HEK293 (cell line): ENCODE data around the gene PRDM15.

Source experiments
- CTCF ChIA-PET: fragments of 350-600 bp; formaldehyde crosslinking; extraction: SDS; loops from one replicate; lab custom pipeline; 2021; ENCODE audit warnings: antibody characterized with exemption; lab: Yijun Ruan, JAX
- POLR2A ChIA-PET: fragments of 300-600 bp; formaldehyde crosslinking; extraction: SDS; loops from one replicate; lab custom pipeline; 2020; ENCODE audit warnings: antibody characterized with exemption, inconsistent platforms; lab: Yijun Ruan, JAX
- H3K27ac ChIP-seq: fragments of 200-500 bp; sonication (Bioruptor generic); 2 replicates; pipeline ENCODE4 v1.5.1; 2014; ENCODE audit warnings: low read depth, low read length, control low read depth, inconsistent platforms; ENCODE audit errors: extremely low read depth
- H3K36me3 ChIP-seq, 2 experiments: fragments of 200-500 bp in 1 of 2; sonication (Bioruptor generic) in 1 of 2; 1 replicate in 1 of 2; 2 replicates in 1 of 2; pipeline ENCODE4 v1.5.1; 2014 to 2017; ENCODE audit warnings: inconsistent platforms in 2 of 2, low read length in 2 of 2; ENCODE audit not compliant: control insufficient read depth in 2 of 2, insufficient read depth in 1 of 2
- H3K4me1 ChIP-seq: fragments of 200-500 bp; sonication (Bioruptor generic); 2 replicates; pipeline ENCODE4 v1.5.1; 2014; ENCODE audit warnings: mild to moderate bottlenecking, low read length, inconsistent platforms; ENCODE audit not compliant: control insufficient read depth, insufficient read depth
- H3K4me3 ChIP-seq: 2 replicates; pipeline ENCODE4 v1.5.1; 2011; ENCODE audit warnings: low read depth, mild to moderate bottlenecking, control low read depth, low read length, moderate library complexity
- H3K9me3 ChIP-seq: fragments of 200-500 bp; sonication (Bioruptor generic); 2 replicates; pipeline ENCODE4 v1.5.1; 2014; ENCODE audit warnings: low read depth, low read length, inconsistent platforms; ENCODE audit not compliant: control insufficient read depth, insufficient read depth
- GLIS2 ChIP-seq: fragments of 450-650 bp; formaldehyde crosslinking; IDR thresholded peaks from 2 replicates; pipeline ENCODE4 v1.5.1; 2016; ENCODE audit warnings: missing biosample characterization, missing genetic modification characterization
- HOXC10 ChIP-seq: sonication (generic); formaldehyde crosslinking; IDR thresholded peaks from 2 replicates; pipeline ENCODE4 v1.8.1; 2023; ENCODE audit warnings: mild to moderate bottlenecking, missing genetic modification reagents
- MYNN ChIP-seq: fragments of 450-650 bp; formaldehyde crosslinking; IDR thresholded peaks from 2 replicates; pipeline ENCODE4 v1.5.1; 2016; ENCODE audit warnings: missing biosample characterization, missing genetic modification characterization, borderline replicate concordance
- REST ChIP-seq: fragments of 450-650 bp; formaldehyde crosslinking; IDR thresholded peaks from 2 replicates; pipeline ENCODE4 v1.5.1; 2016; ENCODE audit warnings: missing biosample characterization, missing genetic modification characterization
- SCRT1 ChIP-seq: fragments of 450-650 bp; formaldehyde crosslinking; IDR thresholded peaks from 2 replicates; pipeline ENCODE4 v1.5.1; 2016; ENCODE audit warnings: missing biosample characterization, missing genetic modification characterization, borderline replicate concordance
- SP7 ChIP-seq: fragments of 450-650 bp; formaldehyde crosslinking; IDR thresholded peaks from 2 replicates; pipeline ENCODE4 v1.5.1; 2016; ENCODE audit warnings: missing biosample characterization, missing genetic modification characterization
- TCF7L2 ChIP-seq: IDR thresholded peaks from 2 replicates; pipeline ENCODE4 v1.6.1; 2011; ENCODE audit warnings: low read depth, mild to moderate bottlenecking, inconsistent platforms, low read length, moderate library complexity, borderline replicate concordance
- WT1 ChIP-seq: fragments of 450-650 bp; formaldehyde crosslinking; IDR thresholded peaks from 2 replicates; pipeline ENCODE4 v1.5.1; 2016; ENCODE audit warnings: missing biosample characterization, missing genetic modification characterization
- ZFP3 ChIP-seq: fragments of 450-650 bp; formaldehyde crosslinking; IDR thresholded peaks from 2 replicates; pipeline ENCODE4 v1.5.1; 2016; ENCODE audit warnings: low read depth, missing biosample characterization, missing genetic modification characterization
- ZNF121 ChIP-seq: fragments of 450-650 bp; formaldehyde crosslinking; IDR thresholded peaks from 2 replicates; pipeline ENCODE4 v1.5.1; 2016; ENCODE audit warnings: missing biosample characterization, missing genetic modification characterization
- ZNF248 ChIP-seq: fragments of 450-650 bp; formaldehyde crosslinking; IDR thresholded peaks from 2 replicates; pipeline ENCODE4 v1.5.1; 2017; ENCODE audit warnings: missing biosample characterization, missing genetic modification characterization
- ZNF302 ChIP-seq: fragments of 450-650 bp; formaldehyde crosslinking; IDR thresholded peaks from 2 replicates; pipeline ENCODE4 v1.5.1; 2016; ENCODE audit warnings: missing biosample characterization, missing genetic modification characterization, low read depth
- ZNF366 ChIP-seq: fragments of 450-650 bp; formaldehyde crosslinking; conservative IDR thresholded peaks from 2 replicates; pipeline ENCODE4 v1.5.1; 2016; ENCODE audit warnings: missing biosample characterization, missing genetic modification characterization
- ZNF610 ChIP-seq: fragments of 450-650 bp; formaldehyde crosslinking; IDR thresholded peaks from 2 replicates; pipeline ENCODE4 v1.5.1; 2016; ENCODE audit warnings: missing biosample characterization, missing genetic modification characterization, borderline replicate concordance
- ZNF623 ChIP-seq: fragments of 450-650 bp; formaldehyde crosslinking; IDR thresholded peaks from 2 replicates; pipeline ENCODE4 v1.5.1; 2016; ENCODE audit warnings: missing biosample characterization, missing genetic modification characterization
- ZNF624 ChIP-seq: fragments of 450-650 bp; formaldehyde crosslinking; IDR thresholded peaks from 2 replicates; pipeline ENCODE4 v1.5.1; 2017; ENCODE audit warnings: missing biosample characterization, missing genetic modification characterization
- ZNF747 ChIP-seq: fragments of 450-650 bp; formaldehyde crosslinking; IDR thresholded peaks from 2 replicates; pipeline ENCODE4 v1.5.1; 2016; ENCODE audit warnings: missing biosample characterization, missing genetic modification characterization
- ZNF76 ChIP-seq: fragments of 450-650 bp; formaldehyde crosslinking; IDR thresholded peaks from 2 replicates; pipeline ENCODE4; 2016; ENCODE audit warnings: low read depth, missing biosample characterization, missing genetic modification characterization, borderline replicate concordance
- ZNF791 ChIP-seq: fragments of 450-650 bp; formaldehyde crosslinking; IDR thresholded peaks from 2 replicates; pipeline ENCODE4 v1.5.1; 2016; ENCODE audit warnings: missing biosample characterization, missing genetic modification characterization
- ZSCAN16 ChIP-seq: fragments of 450-650 bp; formaldehyde crosslinking; IDR thresholded peaks from 2 replicates; pipeline ENCODE4 v1.5.1; 2016; ENCODE audit warnings: missing biosample characterization, missing genetic modification characterization
- ZSCAN4 ChIP-seq: fragments of 450-650 bp; formaldehyde crosslinking; IDR thresholded peaks from 2 replicates; pipeline ENCODE4 v1.5.1; 2017; ENCODE audit warnings: missing biosample characterization, missing genetic modification characterization
- TF ChIP-seq, protein P1 (sequence below): fragments of 450-650 bp; formaldehyde crosslinking; IDR thresholded peaks from 2 replicates; pipeline ENCODE4 v1.5.1; 2016; ENCODE audit warnings: missing biosample characterization, missing genetic modification characterization
- TF ChIP-seq, protein P2 (sequence below): fragments of 450-650 bp; IDR thresholded peaks from 2 replicates; pipeline ENCODE4 v1.5.1; 2018; ENCODE audit warnings: missing biosample characterization, mild to moderate bottlenecking, missing genetic modification characterization
- TF ChIP-seq, protein P3 (sequence below): fragments of 450-650 bp; formaldehyde crosslinking; conservative IDR thresholded peaks from 2 replicates; pipeline ENCODE4 v1.5.1; 2016; ENCODE audit warnings: low read depth, missing biosample characterization, missing genetic modification characterization
- TF ChIP-seq, protein P4 (sequence below): fragments of 450-650 bp; formaldehyde crosslinking; IDR thresholded peaks from 2 replicates; pipeline ENCODE4 v1.5.1; 2016; ENCODE audit warnings: missing biosample characterization, missing genetic modification characterization

Gene PRDM15

DNA sequence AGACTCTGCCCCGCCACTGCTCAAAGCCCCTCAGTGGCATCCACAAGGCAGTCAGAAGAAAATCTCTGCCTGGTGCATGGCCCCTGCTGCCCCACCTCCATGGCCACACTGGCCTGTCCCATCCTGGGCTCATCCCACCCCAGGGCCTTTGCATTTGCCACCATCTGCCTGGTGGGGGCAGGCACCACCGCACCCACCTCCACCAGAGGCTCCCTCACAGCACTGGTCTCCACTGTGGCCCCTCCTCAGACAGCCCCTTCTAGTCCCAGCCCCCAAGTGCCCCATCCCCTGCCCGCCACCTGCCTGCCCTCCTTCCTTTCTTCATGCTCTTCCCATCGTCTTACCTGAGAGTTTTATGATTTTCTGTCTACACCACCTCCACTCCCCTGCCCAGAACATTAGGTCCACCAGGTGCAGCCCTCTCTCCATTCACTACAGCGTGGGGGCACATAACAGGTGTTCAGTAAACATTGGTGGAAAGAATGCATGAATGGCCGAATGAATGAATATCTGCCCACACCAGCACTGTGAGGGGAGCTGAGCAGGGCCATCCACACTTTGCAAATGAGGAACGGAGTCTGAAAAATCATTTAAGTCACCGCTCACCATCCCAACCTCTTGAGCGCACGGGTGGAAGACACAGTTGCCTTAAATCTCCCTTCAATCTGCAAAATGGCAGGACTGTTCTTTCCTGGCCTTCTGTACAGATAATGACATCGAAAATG, 2.1 kb downstream of the PRDM15 start:
- ChIA-PET CTCF (interaction anchor here (0.6 to 1.5 kb wide), 6 partner anchors 20 to 594 kb away, joined by 3 to 7 read pairs (median 4); no protein-coding TSS in a partner anchor), POLR2A (no interaction called here)
- no peak overlapping the region for H3K4me3 ChIP-seq

GRCh38 chr21:41876396-41876795, 2.7 kb downstream of the PRDM15 start:
- ChIA-PET POLR2A (no interaction called here), CTCF (no interaction called here)
- Histone ChIP-seq H3K9me3 (no peaks in the 10 kb centered on the region), H3K27ac (no peak overlapping the region), H3K4me3 (no peak overlapping the region), H3K4me1 (no peaks in the 10 kb centered on the region), H3K36me3 (no peaks in the 10 kb centered on the region; a peak in 1 of 3 replicates)
- no peak for TF ChIP-seq SP7 (tag by site-specific recombination)
- TF ChIP-seq GLIS2 (tag by site-specific recombination): no peak
- no peak for TF ChIP-seq ZNF791 (tag by site-specific recombination)
- TF ChIP-seq WT1 (tag by site-specific recombination): no peak
- no peak for TF ChIP-seq ZNF747 (tag by site-specific recombination)
- TF ChIP-seq, protein P1, sequence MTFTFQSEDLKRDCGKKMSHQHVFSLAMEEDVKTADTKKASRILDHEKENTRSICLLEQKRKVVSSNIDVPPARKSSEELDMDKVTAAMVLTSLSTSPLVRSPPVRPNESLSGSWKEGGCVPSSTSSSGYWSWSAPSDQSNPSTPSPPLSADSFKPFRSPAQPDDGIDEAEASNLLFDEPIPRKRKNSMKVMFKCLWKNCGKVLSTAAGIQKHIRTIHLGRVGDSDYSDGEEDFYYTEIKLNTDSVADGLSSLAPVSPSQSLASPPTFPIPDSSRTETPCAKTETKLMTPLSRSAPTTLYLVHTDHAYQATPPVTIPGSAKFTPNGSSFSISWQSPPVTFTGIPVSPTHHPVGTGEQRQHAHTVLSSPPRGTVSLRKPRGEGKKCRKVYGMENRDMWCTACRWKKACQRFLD (tag by site-specific recombination): no peak
- TF ChIP-seq REST (tag by site-specific recombination): no peak
- TF ChIP-seq, protein P2, sequence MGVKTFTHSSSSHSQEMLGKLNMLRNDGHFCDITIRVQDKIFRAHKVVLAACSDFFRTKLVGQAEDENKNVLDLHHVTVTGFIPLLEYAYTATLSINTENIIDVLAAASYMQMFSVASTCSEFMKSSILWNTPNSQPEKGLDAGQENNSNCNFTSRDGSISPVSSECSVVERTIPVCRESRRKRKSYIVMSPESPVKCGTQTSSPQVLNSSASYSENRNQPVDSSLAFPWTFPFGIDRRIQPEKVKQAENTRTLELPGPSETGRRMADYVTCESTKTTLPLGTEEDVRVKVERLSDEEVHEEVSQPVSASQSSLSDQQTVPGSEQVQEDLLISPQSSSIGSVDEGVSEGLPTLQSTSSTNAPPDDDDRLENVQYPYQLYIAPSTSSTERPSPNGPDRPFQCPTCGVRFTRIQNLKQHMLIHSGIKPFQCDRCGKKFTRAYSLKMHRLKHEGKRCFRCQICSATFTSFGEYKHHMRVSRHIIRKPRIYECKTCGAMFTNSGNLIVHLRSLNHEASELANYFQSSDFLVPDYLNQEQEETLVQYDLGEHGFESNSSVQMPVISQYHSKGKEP: no peak
- no peak for TF ChIP-seq ZNF366 (tag by site-specific recombination)

More for the DNA sequence above, 2.1 kb downstream of the PRDM15 start:
- no peak overlapping the region for H3K27ac ChIP-seq
- TF ChIP-seq, protein P3, sequence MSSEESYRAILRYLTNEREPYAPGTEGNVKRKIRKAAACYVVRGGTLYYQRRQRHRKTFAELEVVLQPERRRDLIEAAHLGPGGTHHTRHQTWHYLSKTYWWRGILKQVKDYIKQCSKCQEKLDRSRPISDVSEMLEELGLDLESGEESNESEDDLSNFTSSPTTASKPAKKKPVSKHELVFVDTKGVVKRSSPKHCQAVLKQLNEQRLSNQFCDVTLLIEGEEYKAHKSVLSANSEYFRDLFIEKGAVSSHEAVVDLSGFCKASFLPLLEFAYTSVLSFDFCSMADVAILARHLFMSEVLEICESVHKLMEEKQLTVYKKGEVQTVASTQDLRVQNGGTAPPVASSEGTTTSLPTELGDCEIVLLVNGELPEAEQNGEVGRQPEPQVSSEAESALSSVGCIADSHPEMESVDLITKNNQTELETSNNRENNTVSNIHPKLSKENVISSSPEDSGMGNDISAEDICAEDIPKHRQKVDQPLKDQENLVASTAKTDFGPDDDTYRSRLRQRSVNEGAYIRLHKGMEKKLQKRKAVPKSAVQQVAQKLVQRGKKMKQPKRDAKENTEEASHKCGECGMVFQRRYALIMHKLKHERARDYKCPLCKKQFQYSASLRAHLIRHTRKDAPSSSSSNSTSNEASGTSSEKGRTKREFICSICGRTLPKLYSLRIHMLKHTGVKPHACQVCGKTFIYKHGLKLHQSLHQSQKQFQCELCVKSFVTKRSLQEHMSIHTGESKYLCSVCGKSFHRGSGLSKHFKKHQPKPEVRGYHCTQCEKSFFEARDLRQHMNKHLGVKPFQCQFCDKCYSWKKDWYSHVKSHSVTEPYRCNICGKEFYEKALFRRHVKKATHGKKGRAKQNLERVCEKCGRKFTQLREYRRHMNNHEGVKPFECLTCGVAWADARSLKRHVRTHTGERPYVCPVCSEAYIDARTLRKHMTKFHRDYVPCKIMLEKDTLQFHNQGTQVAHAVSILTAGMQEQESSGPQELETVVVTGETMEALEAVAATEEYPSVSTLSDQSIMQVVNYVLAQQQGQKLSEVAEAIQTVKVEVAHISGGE: no peak
- TF ChIP-seq ZFP3 (tag by site-specific recombination) (no peak), HOXC10 (CRISPR knock-in tag) (no peak), TCF7L2 (no peak), ZNF248 (tag by site-specific recombination) (no peak), ZNF624 (tag by site-specific recombination) (no peak), SCRT1 (tag by site-specific recombination) (no peak), MYNN (no peak), ZNF610 (tag by site-specific recombination) (no peak), ZNF302 (tag by site-specific recombination) (no peak), ZSCAN4 (tag by site-specific recombination) (no peak), ZNF76 (0 out of 2 replicates have a peak, but pooled peaks have one; percentile 13), ZNF623 (tag by site-specific recombination) (peak; percentile 96), ZNF121 (tag by site-specific recombination) (peak; percentile 95), ZSCAN16 (tag by site-specific recombination) (peak; percentile 85)
- TF ChIP-seq, protein P4, sequence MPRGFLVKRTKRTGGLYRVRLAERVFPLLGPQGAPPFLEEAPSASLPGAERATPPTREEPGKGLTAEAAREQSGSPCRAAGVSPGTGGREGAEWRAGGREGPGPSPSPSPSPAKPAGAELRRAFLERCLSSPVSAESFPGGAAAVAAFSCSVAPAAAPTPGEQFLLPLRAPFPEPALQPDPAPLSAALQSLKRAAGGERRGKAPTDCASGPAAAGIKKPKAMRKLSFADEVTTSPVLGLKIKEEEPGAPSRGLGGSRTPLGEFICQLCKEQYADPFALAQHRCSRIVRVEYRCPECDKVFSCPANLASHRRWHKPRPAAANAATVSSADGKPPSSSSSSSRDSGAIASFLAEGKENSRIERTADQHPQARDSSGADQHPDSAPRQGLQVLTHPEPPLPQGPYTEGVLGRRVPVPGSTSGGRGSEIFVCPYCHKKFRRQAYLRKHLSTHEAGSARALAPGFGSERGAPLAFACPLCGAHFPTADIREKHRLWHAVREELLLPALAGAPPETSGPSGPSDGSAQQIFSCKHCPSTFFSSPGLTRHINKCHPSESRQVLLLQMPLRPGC: no peak
- TF ChIP-seq, all 188 proteins: peak for 4
- no peaks in the 10 kb centered on the region for H3K9me3 ChIP-seq
- no peaks in the 10 kb centered on the region for H3K4me1 ChIP-seq
- H3K36me3 ChIP-seq: no peaks in the 10 kb centered on the region; a peak in 1 of 3 replicates
